ENCODE measurements around the gene ADGRB2. TPM values are rescaled to one million over a fixed set of nuclear protein-coding genes. Genes with fewer than 3 reads are reported as not detected.

The ADGRB2 gene
- total RNA-seq, 1 experiment from 2014 or later, result 2.9 TPM

DNA sequence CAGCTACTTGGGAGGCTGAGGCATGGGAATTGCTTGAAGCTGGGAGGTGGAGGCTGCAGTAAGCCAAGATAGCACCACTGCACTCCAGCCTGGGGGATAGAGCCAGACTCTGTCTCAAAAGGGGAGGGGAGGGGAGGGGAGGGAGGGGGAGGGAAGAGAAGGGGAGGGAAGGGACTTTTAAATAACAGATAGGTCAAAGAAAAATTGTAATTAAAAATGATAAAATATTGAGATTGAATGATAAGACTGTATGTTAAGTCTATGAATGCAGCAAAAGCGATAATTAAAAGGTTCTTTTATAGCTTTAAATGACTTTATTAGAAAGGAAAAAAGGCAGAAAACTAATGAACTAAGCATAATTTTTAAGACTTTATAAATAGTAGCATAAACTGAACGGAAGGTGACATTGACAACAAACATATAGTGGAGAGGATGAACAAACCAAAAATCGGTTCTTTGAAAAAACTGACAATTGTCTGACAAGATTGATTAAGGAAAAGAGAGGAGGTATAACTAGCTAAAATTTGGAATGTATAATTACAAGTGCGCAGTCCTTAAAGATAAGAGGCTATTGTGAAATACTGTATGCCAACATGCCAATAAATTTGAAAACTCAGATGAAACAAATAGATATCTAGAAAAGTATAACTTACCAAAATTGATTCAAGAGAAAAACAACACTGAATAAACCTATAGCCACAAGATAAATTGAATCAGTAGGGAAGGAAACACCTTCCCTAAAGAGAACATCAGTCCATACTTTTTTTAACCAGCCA, 43.3 kb upstream of the ADGRB2 start:
- Mint-ChIP-seq H3K9me3 (ENCODE audit: low read depth, unreplicated experiment) (no peaks in the 10 kb centered on the region), H3K4me1 (ENCODE audit: low read depth, unreplicated experiment) (no peaks in the 10 kb centered on the region), H3K36me3 (ENCODE audit: insufficient read depth, unreplicated experiment) (no peaks in the 10 kb centered on the region), H3K27me3 (ENCODE audit: unreplicated experiment) (no peaks in the 10 kb centered on the region), H3K27ac (ENCODE audit: unreplicated experiment) (no peak overlapping the region), H3K4me3 (ENCODE audit: low read depth, unreplicated experiment) (no peak overlapping the region)
- DNase-seq, result no peak
- CTCF ChIA-PET, result no interaction called here
- TF ChIP-seq, protein P1, sequence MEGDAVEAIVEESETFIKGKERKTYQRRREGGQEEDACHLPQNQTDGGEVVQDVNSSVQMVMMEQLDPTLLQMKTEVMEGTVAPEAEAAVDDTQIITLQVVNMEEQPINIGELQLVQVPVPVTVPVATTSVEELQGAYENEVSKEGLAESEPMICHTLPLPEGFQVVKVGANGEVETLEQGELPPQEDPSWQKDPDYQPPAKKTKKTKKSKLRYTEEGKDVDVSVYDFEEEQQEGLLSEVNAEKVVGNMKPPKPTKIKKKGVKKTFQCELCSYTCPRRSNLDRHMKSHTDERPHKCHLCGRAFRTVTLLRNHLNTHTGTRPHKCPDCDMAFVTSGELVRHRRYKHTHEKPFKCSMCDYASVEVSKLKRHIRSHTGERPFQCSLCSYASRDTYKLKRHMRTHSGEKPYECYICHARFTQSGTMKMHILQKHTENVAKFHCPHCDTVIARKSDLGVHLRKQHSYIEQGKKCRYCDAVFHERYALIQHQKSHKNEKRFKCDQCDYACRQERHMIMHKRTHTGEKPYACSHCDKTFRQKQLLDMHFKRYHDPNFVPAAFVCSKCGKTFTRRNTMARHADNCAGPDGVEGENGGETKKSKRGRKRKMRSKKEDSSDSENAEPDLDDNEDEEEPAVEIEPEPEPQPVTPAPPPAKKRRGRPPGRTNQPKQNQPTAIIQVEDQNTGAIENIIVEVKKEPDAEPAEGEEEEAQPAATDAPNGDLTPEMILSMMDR (IDR thresholded peaks at IDR 0.05; ENCODE audit: unreplicated experiment), result no peak
- BruUV-seq (replicated peaks), result no TSS peak
- intact Hi-C loops (cut with micrococcal nuclease; ENCODE audit: unreplicated experiment), result no loop called here

DNA sequence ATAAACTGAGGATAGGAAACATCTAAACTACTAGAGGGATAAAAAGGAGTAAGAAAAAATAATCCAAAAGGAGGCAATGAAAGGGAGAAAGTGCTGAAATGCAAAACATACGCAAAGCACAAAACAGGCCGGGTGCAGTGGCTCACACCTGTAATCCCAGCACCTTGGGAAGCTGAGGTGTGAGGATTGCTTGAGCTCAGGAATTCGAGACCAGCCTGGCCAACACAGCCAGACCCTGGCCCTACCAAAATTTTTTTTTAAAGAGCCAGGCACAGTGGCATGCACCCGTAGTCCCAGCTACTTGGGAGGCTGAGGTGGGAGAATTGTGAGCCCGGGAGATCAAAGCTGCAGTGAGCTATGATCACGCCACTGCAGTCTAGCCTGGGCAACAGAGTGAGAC, 41.2 kb upstream of the ADGRB2 start:
- Mint-ChIP-seq H3K27me3 (ENCODE audit: unreplicated experiment) (peaks cover 8% of the 10 kb centered on the region), H3K4me3 (ENCODE audit: low read depth, unreplicated experiment) (no peak overlapping the region), H3K4me1 (ENCODE audit: low read depth, unreplicated experiment) (no peaks in the 10 kb centered on the region), H3K9me3 (ENCODE audit: low read depth, unreplicated experiment) (no peaks in the 10 kb centered on the region), H3K27ac (ENCODE audit: unreplicated experiment) (no peak overlapping the region), H3K36me3 (ENCODE audit: insufficient read depth, unreplicated experiment) (no peaks in the 10 kb centered on the region)
- BruUV-seq (replicated peaks), result no TSS peak
- TF ChIP-seq, protein P1 (IDR thresholded peaks at IDR 0.05; ENCODE audit: unreplicated experiment), result no peak
- no peak for DNase-seq
- intact Hi-C loops (cut with micrococcal nuclease; ENCODE audit: unreplicated experiment), result no loop called here
- CTCF ChIA-PET, result no interaction called here

DNA sequence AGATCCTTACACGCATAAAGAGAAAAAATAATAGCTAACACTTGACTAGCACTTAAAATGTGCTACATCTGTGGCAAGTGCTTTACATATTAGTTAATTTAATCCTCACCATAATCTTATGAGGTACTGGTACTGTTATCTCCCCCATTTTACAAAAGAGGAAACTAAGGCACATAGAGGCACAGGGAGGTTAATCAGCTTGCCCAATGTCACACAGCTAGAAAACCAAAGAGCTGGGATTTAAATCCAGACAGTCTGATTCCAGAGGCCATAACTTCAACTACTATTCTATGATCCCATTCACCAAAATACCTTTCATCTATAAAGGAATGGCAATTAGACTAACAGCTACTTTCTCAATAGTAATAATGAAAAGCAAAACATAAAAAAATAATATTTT, 40.0 kb upstream of the ADGRB2 start:
- CTCF ChIA-PET, result interaction anchor here (0.6 to 0.8 kb wide), 2 partner anchors 25 to 187 kb away, joined by 3 to 6 read pairs; no protein-coding TSS in a partner anchor
- Mint-ChIP-seq H3K4me3 (ENCODE audit: low read depth, unreplicated experiment) (no peak overlapping the region), H3K4me1 (ENCODE audit: low read depth, unreplicated experiment) (peaks cover 3% of the 10 kb centered on the region), H3K27ac (ENCODE audit: unreplicated experiment) (no peak overlapping the region), H3K36me3 (ENCODE audit: insufficient read depth, unreplicated experiment) (no peaks in the 10 kb centered on the region), H3K27me3 (ENCODE audit: unreplicated experiment) (peaks cover 8% of the 10 kb centered on the region), H3K9me3 (ENCODE audit: low read depth, unreplicated experiment) (no peaks in the 10 kb centered on the region)
- intact Hi-C loops (cut with micrococcal nuclease; ENCODE audit: unreplicated experiment), result no loop called here
- DNase-seq, result no peak
- BruUV-seq (replicated peaks), result no TSS peak
- TF ChIP-seq, protein P1 (IDR thresholded peaks at IDR 0.05; ENCODE audit: unreplicated experiment), result no peak

GRCh38 chr1:31803610-31804009, 39.5 kb upstream of the ADGRB2 start:
- no TSS peak for BruUV-seq (replicated peaks)
- CTCF ChIA-PET, result interaction anchor here (0.6 to 0.8 kb wide), 2 partner anchors 24 to 187 kb away, joined by 3 to 6 read pairs; no protein-coding TSS in a partner anchor
- H3K4me1 Mint-ChIP-seq (ENCODE audit: low read depth, unreplicated experiment), result peaks cover 7% of the 10 kb centered on the region
- no peak overlapping the region for H3K4me3 Mint-ChIP-seq (ENCODE audit: low read depth, unreplicated experiment)
- intact Hi-C loops (cut with micrococcal nuclease; ENCODE audit: unreplicated experiment), result no loop called here
- DNase-seq, result no peak
- H3K27me3 Mint-ChIP-seq (ENCODE audit: unreplicated experiment), result peaks cover 8% of the 10 kb centered on the region
- no peaks in the 10 kb centered on the region for H3K9me3 Mint-ChIP-seq (ENCODE audit: low read depth, unreplicated experiment)
- TF ChIP-seq, protein P1 (IDR thresholded peaks at IDR 0.05; ENCODE audit: unreplicated experiment), result no peak
- H3K36me3 Mint-ChIP-seq (ENCODE audit: insufficient read depth, unreplicated experiment), result no peaks in the 10 kb centered on the region
- H3K27ac Mint-ChIP-seq (ENCODE audit: unreplicated experiment), result no peak overlapping the region
